Parathyroid adenoma (tissue), 2 donors: ENCODE data around the gene XRCC1.

ENCODE experiments used
- H2AFZ ChIP-seq: fragments of 300-600 bp; sonication (generic); one replicate; pipeline ENCODE4 v1.7.0; 2017; ENCODE audit warnings: antibody characterized with exemption, mild to moderate bottlenecking
- H3K27ac ChIP-seq: fragments of 300-600 bp; sonication (generic); one replicate; pipeline ENCODE4 v1.7.0; 2017
- H3K27me3 ChIP-seq: fragments of 300-600 bp; sonication (generic); one replicate; pipeline ENCODE4 v1.7.0; 2017; ENCODE audit warnings: low read length; ENCODE audit not compliant: control insufficient read depth, insufficient read depth
- H3K36me3 ChIP-seq: fragments of 300-600 bp; sonication (generic); one replicate; pipeline ENCODE4 v1.7.0; 2017; ENCODE audit warnings: low read length; ENCODE audit not compliant: control insufficient read depth, insufficient read depth
- H3K4me1 ChIP-seq: fragments of 300-600 bp; sonication (generic); one replicate; pipeline ENCODE4 v1.7.0; 2017; ENCODE audit warnings: control low read depth
- H3K4me2 ChIP-seq: fragments of 300-600 bp; sonication (generic); one replicate; pipeline ENCODE4 v1.7.0; 2017; ENCODE audit warnings: low read length
- H3K4me3 ChIP-seq: fragments of 300-600 bp; sonication (generic); one replicate; pipeline ENCODE4 v1.7.0; 2017; ENCODE audit warnings: low read depth, low read length
- H3K79me2 ChIP-seq: fragments of 300-600 bp; sonication (generic); one replicate; pipeline ENCODE4 v1.7.0; 2017; ENCODE audit warnings: control low read depth
- H3K9ac ChIP-seq: fragments of 300-600 bp; sonication (generic); one replicate; pipeline ENCODE4 v1.7.0; 2017; ENCODE audit warnings: mild to moderate bottlenecking
- H3K9me3 ChIP-seq: fragments of 300-600 bp; sonication (generic); one replicate; pipeline ENCODE4 v1.7.0; 2017; ENCODE audit warnings: low read length; ENCODE audit not compliant: control insufficient read depth
- CTCF ChIP-seq: fragments of 300-600 bp; sonication (generic); IDR thresholded peaks from one replicate; pipeline ENCODE4 v1.7.0; 2017; ENCODE audit warnings: antibody characterized with exemption, mild to moderate bottlenecking
- donor health status: primary hyperparathyroidism.

The XRCC1 gene

GRCh38 chr19:43561139-43561970 lies 14.0 kb downstream of the XRCC1 start:
- Histone ChIP-seq H3K4me3 (no peak overlapping the region), H3K4me1 (no peaks in the 10 kb centered on the region), H3K79me2 (peaks cover 32% of the 10 kb centered on the region), H3K9ac (no peak overlapping the region), H2AFZ (no peak overlapping the region), H3K4me2 (no peak overlapping the region), H3K27me3 (no peaks in the 10 kb centered on the region), H3K9me3 (no peaks in the 10 kb centered on the region), H3K27ac (no peak overlapping the region), H3K36me3 (no peaks in the 10 kb centered on the region)
- TF ChIP-seq CTCF = no peak

- H3K4me2 ChIP-seq = no peak overlapping the region
- no peaks in the 10 kb centered on the region for H3K36me3 ChIP-seq
- no peak overlapping the region for H3K9ac ChIP-seq
- peaks cover 28% of the 10 kb centered on the region for H3K79me2 ChIP-seq
- H3K27me3 ChIP-seq = no peaks in the 10 kb centered on the region
- H3K4me3 ChIP-seq = no peak overlapping the region
- no peaks in the 10 kb centered on the region for H3K9me3 ChIP-seq
- H2AFZ ChIP-seq = no peak overlapping the region
- no peaks in the 10 kb centered on the region for H3K4me1 ChIP-seq
- H3K27ac ChIP-seq = no peak overlapping the region
- no peak for TF ChIP-seq CTCF
Measured at GRCh38 chr19:43560687-43561086, 14.6 kb downstream of the XRCC1 start.

- H3K9ac ChIP-seq = no peak overlapping the region
- H3K4me1 ChIP-seq = no peaks in the 10 kb centered on the region
- no peak overlapping the region for H3K4me2 ChIP-seq
- no peak overlapping the region for H3K27ac ChIP-seq
- H3K9me3 ChIP-seq = no peaks in the 10 kb centered on the region
- no peaks in the 10 kb centered on the region for H3K27me3 ChIP-seq
- H2AFZ ChIP-seq = no peak overlapping the region
- peaks cover 7% of the 10 kb centered on the region for H3K79me2 ChIP-seq
- H3K4me3 ChIP-seq = no peak overlapping the region
- peak; percentile 64 for TF ChIP-seq CTCF
- no peaks in the 10 kb centered on the region for H3K36me3 ChIP-seq
Measured at GRCh38 chr19:43555185-43555770, 20.0 kb downstream of the XRCC1 start.

- Histone ChIP-seq H2AFZ (no peak overlapping the region), H3K4me1 (no peaks in the 10 kb centered on the region), H3K27me3 (no peaks in the 10 kb centered on the region), H3K4me3 (no peak overlapping the region), H3K4me2 (no peak overlapping the region), H3K9me3 (no peaks in the 10 kb centered on the region), H3K27ac (no peak overlapping the region), H3K9ac (no peak overlapping the region), H3K79me2 (peaks cover 7% of the 10 kb centered on the region), H3K36me3 (no peaks in the 10 kb centered on the region)
- TF ChIP-seq CTCF = no peak
Measured at GRCh38 chr19:43554317-43554895, 20.9 kb downstream of the XRCC1 start.
